ENCODE data around the gene VAV3. TPM values are rescaled to one million over a fixed set of nuclear protein-coding genes. Genes with fewer than 3 reads are reported as not detected.

Gene VAV3
- total and polyA plus RNA-seq, 2 of the 13 experiments (the other 11 are each of a cell fraction or from before 2014, with no cell fraction given), result 15.9 to 29.8 TPM

DNA sequence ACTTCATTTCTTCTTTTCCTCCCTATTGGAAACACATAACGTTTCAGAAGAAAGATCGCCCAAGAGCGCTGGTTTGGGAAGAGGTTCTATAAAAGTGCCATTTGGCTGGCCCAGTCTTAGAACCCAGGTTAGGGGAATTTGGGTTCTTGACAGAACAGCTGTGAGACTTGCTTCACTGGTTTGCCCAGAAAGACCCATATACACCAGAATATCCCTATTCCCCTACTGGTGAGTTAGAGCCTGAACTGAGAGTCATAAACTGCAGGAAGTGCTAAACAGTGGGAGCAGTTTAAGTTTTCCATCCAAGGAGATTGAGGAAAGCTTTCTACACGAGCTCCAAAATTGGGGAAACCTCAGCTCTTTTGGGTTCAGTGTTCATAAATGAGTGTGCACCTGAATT lies 275.2 kb downstream of the VAV3 start:
- TF ChIP-seq SPEN (CRISPR knock-in tag; IDR thresholded peaks at IDR 0.05; ENCODE audit: low read depth) (no peak), EZH2 (conservative IDR thresholded peaks at IDR 0.05; ENCODE audit: low read depth, low read length) (no peak), ZNF225 (CRISPR knock-in tag; IDR thresholded peaks at IDR 0.05) (no peak), ESRRA (CRISPR knock-in tag; IDR thresholded peaks at IDR 0.05; ENCODE audit: low read depth) (no peak), KDM4B (CRISPR knock-in tag; IDR thresholded peaks at IDR 0.05) (no peak), ZKSCAN1 (IDR thresholded peaks at IDR 0.05; ENCODE audit: low read length) (no peak), SATB2 (CRISPR knock-in tag; IDR thresholded peaks at IDR 0.05) (no peak), ZNF432 (CRISPR knock-in tag; IDR thresholded peaks at IDR 0.05; ENCODE audit: borderline replicate concordance) (no peak), DR1 (CRISPR knock-in tag; IDR thresholded peaks at IDR 0.05) (no peak), ZNF761 (CRISPR knock-in tag; conservative IDR thresholded peaks at IDR 0.05) (no peak), MED8 (CRISPR knock-in tag; IDR thresholded peaks at IDR 0.05; ENCODE audit: insufficient replicate concordance) (no peak), POGZ (CRISPR knock-in tag; IDR thresholded peaks at IDR 0.05) (no peak), ZNF790 (CRISPR knock-in tag; IDR thresholded peaks at IDR 0.05; ENCODE audit: borderline replicate concordance) (no peak), GATAD2A (CRISPR knock-in tag; IDR thresholded peaks at IDR 0.05) (no peak)
- TF ChIP-seq, protein P1, sequence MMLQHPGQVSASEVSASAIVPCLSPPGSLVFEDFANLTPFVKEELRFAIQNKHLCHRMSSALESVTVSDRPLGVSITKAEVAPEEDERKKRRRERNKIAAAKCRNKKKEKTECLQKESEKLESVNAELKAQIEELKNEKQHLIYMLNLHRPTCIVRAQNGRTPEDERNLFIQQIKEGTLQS (CRISPR knock-in tag; IDR thresholded peaks at IDR 0.05), result no peak
- TF ChIP-seq, protein P2, sequence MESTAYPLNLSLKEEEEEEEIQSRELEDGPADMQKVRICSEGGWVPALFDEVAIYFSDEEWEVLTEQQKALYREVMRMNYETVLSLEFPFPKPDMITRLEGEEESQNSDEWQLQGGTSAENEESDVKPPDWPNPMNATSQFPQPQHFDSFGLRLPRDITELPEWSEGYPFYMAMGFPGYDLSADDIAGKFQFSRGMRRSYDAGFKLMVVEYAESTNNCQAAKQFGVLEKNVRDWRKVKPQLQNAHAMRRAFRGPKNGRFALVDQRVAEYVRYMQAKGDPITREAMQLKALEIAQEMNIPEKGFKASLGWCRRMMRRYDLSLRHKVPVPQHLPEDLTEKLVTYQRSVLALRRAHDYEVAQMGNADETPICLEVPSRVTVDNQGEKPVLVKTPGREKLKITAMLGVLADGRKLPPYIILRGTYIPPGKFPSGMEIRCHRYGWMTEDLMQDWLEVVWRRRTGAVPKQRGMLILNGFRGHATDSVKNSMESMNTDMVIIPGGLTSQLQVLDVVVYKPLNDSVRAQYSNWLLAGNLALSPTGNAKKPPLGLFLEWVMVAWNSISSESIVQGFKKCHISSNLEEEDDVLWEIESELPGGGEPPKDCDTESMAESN (CRISPR knock-in tag; conservative IDR thresholded peaks at IDR 0.05), result no peak
- TF ChIP-seq, protein P3, sequence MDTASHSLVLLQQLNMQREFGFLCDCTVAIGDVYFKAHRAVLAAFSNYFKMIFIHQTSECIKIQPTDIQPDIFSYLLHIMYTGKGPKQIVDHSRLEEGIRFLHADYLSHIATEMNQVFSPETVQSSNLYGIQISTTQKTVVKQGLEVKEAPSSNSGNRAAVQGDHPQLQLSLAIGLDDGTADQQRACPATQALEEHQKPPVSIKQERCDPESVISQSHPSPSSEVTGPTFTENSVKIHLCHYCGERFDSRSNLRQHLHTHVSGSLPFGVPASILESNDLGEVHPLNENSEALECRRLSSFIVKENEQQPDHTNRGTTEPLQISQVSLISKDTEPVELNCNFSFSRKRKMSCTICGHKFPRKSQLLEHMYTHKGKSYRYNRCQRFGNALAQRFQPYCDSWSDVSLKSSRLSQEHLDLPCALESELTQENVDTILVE (CRISPR knock-in tag; IDR thresholded peaks at IDR 0.05), result no peak
- in situ Hi-C loops (cut with HindIII; ENCODE audit: extremely low pct_ligation_motif_present, low pct_unique_long_range_greater_than_20kb), result loop anchor here (5.0 to 10.0 kb wide), 2 partner anchors 55 to 92 kb away; no protein-coding TSS in a partner anchor
- Histone ChIP-seq H3K27ac (ENCODE audit: extremely low read length, insufficient read depth, low read length) (no peak overlapping the region), H3K4me2 (ENCODE audit: low read depth, low read length) (no peak overlapping the region), H3K9me3 (ENCODE audit: low read length) (no peaks in the 10 kb centered on the region), H3K79me2 (ENCODE audit: insufficient read depth, low read length) (peaks cover 33% of the 10 kb centered on the region), H3K4me1 (ENCODE audit: insufficient read depth, low read length) (peaks cover 43% of the 10 kb centered on the region), H3K4me3 (replicated peaks in 1 of 3; ENCODE audit: insufficient read depth in 1 of 3, low read depth in 2 of 3, low read length in 3 of 3) (no peak overlapping the region), H3K36me3 (replicated peaks in 1 of 2; ENCODE audit: control insufficient read depth in 1 of 2, insufficient read depth in 2 of 2, low read length in 2 of 2) (no peaks in the 10 kb centered on the region), H3K27me3 (ENCODE audit: control insufficient read depth in 1 of 2, insufficient read depth in 2 of 2, low read length in 2 of 2) (no peaks in the 10 kb centered on the region), H2AFZ (ENCODE audit: low read length) (no peak overlapping the region), H4K20me1 (ENCODE audit: insufficient read depth, low read length) (no peaks in the 10 kb centered on the region), H3K9ac (ENCODE audit: insufficient read depth, low read depth, low read length) (no peak overlapping the region)
- BruUV-seq (replicated peaks), result no TSS peak
- CTCF ChIA-PET (ENCODE audit: low intra/inter-chr PET ratio, low total read pairs), result no interaction called here
- POLR2A ChIA-PET, result interaction anchor here (0.6 to 0.8 kb wide), 2 partner anchors 156 to 1762 kb away, joined by 3 read pairs; no protein-coding TSS in a partner anchor
- DNase-seq (ENCODE audit: low spot score), result no peak
- intact Hi-C loops (cut with micrococcal nuclease; ENCODE audit: unreplicated experiment), result no loop called here
- FAIRE-seq, result no peak
- WGBS (ENCODE audit: low lambda C conversion rate), result 95% methylated on average over 4 of the region's 4 CpGs
- peak; percentile 43; the same call in 2 of the 3 replicates for ATAC-seq
